Activated T-cell treated with anti-CD3 and anti-CD28 coated beads, Interleukin-2, amount 50 U/mL, for 24 hours (primary cell): ENCODE results near the gene ECI1.
A peak's percentile ranks its signal among the peaks of the same experiment; 100 is the strongest.
"Not testable (repeated sequence)": the region's sequence is repeated elsewhere in the genome, so short reads cannot be mapped to it uniquely, and the experiment has no call there.

Experiments
- DNase-seq: peaks from one replicate; pipeline ENCODE4 v3.0.0-alpha.2; 2020
- H3K27ac Mint-ChIP-seq: 2 replicates; pipeline ENCODE4 v1.8.0; 2020; ENCODE audit warnings: mild to moderate bottlenecking, mixed read lengths
- H3K27me3 Mint-ChIP-seq: 2 replicates; pipeline ENCODE4 v1.8.0; 2020; ENCODE audit warnings: mixed read lengths
- H3K36me3 Mint-ChIP-seq: 2 replicates; pipeline ENCODE4 v1.8.0; 2020; ENCODE audit warnings: low read depth, mixed read lengths
- H3K4me1 Mint-ChIP-seq: 2 replicates; pipeline ENCODE4 v1.8.0; 2020; ENCODE audit warnings: low read depth, mixed read lengths
- H3K4me3 Mint-ChIP-seq: 2 replicates; pipeline ENCODE4 v1.8.0; 2020; ENCODE audit warnings: mild to moderate bottlenecking, moderate library complexity, mixed read lengths
- H3K9me3 Mint-ChIP-seq: 2 replicates; pipeline ENCODE4 v1.8.0; 2020; ENCODE audit warnings: mixed read lengths

The ECI1 gene

DNA sequence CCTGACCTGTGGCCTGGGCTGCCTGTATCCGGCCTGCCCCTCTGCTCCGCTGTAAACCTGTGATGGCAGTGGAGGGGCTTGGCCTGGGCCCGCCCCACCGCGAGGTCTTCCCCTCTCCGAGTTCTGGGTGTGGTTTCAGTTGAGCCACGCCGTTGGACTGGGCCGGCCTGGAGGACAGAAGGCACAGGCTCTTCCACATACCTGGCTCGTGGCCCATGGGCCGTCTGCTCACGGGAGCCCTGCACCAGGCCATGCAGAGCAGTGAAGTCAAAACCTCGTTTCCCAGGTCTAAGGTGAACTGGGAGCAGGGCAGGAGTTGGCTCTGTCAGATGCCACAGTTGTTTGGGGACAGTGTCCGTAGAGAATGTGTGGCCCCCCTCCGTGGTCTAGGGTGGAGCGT, 22.1 kb upstream of the ECI1 start:
- no peak overlapping the region for H3K4me3 Mint-ChIP-seq
- DNase-seq = no peak
- H3K27me3 Mint-ChIP-seq = no peaks in the 10 kb centered on the region
- H3K27ac Mint-ChIP-seq = no peak overlapping the region
- no peaks in the 10 kb centered on the region for H3K9me3 Mint-ChIP-seq
- H3K36me3 Mint-ChIP-seq = peaks cover 6% of the 10 kb centered on the region
- peaks cover 11% of the 10 kb centered on the region for H3K4me1 Mint-ChIP-seq

DNA sequence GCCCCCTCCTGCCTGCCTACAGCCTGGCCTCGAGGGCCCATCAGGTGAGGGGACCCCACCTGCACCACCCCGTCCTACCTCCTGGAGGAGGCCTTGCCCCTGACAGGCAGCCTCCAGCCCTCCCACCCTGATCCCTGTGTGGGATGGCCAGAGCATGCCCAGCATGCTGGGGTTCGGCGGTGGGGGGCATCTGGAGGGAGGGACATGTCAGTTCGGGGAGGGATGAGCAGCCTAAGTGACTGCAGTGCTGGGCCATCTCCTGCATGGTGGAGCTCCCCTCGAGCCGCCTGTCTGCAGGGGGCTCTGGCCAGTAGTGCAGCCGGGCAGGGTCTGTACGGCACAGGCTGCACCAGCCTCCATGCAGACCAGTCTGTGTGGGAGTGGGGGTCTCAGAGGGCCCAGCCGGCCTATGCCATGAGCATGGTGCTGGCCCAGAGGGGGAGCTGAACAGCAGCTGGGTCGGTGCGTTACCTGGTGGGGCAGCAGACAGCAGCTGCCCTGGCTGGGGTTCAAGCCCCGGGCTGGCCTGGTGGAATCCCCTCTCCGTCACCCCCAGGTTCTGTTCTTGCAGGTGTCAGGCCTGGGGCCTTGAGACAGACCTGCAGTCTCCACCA, 20.6 kb upstream of the ECI1 start:
- H3K27me3 Mint-ChIP-seq = no peaks in the 10 kb centered on the region
- no peak for DNase-seq
- no peaks in the 10 kb centered on the region for H3K9me3 Mint-ChIP-seq
- H3K4me1 Mint-ChIP-seq = peaks cover 12% of the 10 kb centered on the region
- H3K4me3 Mint-ChIP-seq = no peak overlapping the region
- H3K27ac Mint-ChIP-seq = no peak overlapping the region
- peaks cover 19% of the 10 kb centered on the region for H3K36me3 Mint-ChIP-seq

DNA sequence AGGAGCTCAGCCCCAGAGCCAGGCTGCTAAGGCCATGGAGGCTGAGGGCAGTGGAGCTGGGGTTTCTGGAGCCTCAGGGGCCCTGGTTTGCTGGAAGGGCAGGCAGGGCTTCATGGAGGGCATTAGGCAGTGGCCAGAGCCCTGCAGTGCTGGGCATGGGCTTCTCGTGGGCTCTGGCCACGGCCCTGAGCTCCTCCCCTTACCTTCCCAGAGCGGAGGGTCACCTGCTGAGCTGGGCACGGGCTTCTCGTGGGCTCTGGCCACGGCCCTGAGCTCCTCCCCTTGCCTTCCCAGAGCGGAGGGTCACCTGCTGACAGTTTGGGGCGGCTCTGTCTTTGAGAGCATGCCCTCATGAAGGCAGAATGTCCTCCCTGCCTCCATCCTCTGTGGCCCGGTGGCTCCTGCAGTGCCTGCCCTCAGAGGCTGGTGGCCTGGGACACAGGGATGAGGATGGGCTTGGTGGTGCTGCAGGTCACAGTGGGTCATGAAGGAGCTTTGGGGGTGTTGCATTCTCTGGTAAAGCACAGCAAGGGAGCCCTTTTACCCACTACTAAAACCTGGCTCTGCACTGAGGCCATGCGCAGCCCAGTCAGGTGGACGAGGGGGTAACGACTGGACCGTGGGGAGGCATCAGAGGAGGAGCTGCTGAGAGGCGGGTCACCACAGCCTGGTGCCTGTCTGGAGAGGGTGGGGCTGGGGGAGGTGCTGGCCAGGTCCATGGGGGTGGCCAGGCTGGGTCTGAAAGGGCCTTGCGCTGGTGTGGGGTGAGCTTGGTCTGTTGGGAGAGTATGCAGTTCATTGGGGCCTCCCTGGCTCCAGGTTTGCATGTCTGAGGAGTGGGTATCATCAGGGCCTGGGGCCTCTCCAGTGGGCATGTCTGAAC, 19.4 kb upstream of the ECI1 start:
- peaks cover 30% of the 10 kb centered on the region for H3K36me3 Mint-ChIP-seq
- no peaks in the 10 kb centered on the region for H3K27me3 Mint-ChIP-seq
- H3K4me3 Mint-ChIP-seq = no peak overlapping the region
- H3K9me3 Mint-ChIP-seq = no peaks in the 10 kb centered on the region
- DNase-seq = no peak
- peaks cover 22% of the 10 kb centered on the region for H3K4me1 Mint-ChIP-seq
- H3K27ac Mint-ChIP-seq = peak overlapping the region; percentile 22

DNA sequence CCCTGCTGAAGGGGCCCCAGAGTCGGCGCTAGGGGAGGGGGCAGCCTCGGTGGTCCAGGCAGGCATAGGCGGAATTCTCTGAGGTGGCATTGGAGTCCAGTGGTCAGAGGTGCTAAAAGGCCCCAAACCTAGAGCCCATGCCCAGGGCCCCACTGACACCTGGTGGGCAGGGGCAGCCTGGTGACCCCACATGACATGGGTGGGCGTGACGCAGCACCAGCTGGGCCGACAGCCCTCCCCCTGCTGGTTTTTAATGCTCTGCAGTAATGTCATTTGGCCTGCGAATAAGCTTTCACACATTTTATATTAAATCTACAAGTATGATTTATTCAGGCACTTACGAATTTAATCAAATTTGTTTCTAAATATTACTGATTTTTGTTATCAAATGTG, 18.7 kb upstream of the ECI1 start:
- Mint-ChIP-seq H3K27ac (no peak overlapping the region), H3K9me3 (no peaks in the 10 kb centered on the region), H3K4me3 (peak overlapping the region; percentile 91), H3K36me3 (peaks cover 38% of the 10 kb centered on the region), H3K27me3 (no peaks in the 10 kb centered on the region), H3K4me1 (peaks cover 29% of the 10 kb centered on the region)
- no peak for DNase-seq

DNA sequence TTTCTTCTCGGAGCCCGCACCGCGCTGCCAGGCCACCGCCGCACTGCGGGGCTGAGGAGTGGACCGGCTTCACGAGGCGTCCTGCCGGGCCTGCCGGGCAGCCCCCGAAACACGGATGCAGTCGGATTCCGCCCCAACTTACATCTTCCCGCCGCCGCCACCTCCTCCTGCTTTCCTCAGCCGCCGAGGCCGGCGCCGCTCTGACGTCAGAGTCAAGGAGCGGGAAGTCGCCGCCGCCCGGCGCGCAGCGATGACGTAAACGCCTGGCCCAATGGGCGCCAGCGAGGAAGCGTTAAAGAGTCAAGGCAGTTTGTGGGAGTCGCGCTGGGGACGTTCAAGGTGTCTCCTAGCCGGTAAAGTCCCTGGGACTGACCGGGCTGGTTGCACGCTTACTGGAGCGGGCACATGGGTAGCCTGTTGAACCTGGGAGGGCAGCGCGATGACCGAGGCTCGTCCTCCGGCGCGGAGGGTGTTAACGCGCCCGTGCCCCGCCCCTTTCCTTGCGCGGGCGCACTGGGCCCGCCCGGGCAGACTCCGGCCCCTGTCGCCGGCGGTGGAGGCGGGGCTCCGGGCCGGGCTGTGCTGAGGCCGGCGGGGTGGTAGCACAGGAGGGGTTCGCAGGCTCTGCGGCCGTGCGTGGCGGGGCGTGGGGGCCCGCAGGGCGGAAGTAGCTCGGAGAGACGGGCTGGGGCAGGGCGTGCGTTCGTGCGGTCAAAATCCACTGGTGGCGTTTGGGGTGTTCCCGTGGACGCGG, 16.7 kb upstream of the ECI1 start, which contains the start of gene RNPS1:
Gene RNPS1 (minus strand): TSS at position 214 of the 754 bp plus-strand sequence. CDS start 3,483 bp downstream, outside the sequence.
- Mint-ChIP-seq H3K4me1 (peaks cover 37% of the 10 kb centered on the region), H3K27me3 (no peaks in the 10 kb centered on the region), H3K4me3 (peak within 1 kb of the TSS; percentile 91), H3K9me3 (no peaks in the 10 kb centered on the region), H3K27ac (peak within 1 kb of the TSS; percentile 99), H3K36me3 (peaks cover 56% of the 10 kb centered on the region)
- DNase-seq = peak; percentile 99

DNA sequence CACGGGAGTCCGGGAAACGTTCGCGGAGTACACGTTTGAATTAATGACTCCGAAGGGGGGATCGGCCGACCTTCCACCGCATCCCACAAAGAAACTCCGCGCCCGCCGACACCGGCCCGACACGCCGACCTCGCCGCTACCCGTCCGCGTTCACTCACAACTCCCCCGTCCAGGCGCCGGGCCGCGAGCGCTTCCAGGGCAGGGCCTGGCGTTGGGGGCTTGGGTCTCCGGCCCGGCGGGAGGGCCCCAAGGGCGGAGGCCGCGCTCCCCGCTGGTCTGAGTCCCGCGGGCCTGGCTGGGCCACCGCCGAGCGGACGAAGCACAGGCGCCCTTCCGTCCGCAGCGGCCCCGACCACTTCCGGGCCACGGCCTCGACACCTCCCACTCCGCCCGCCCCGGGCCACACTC, 16.1 kb upstream of the ECI1 start:
- peak overlapping the region; percentile 99 for H3K27ac Mint-ChIP-seq
- H3K4me3 Mint-ChIP-seq = peak overlapping the region; percentile 91
- peaks cover 59% of the 10 kb centered on the region for H3K36me3 Mint-ChIP-seq
- DNase-seq, H3K9me3 Mint-ChIP-seq, H3K27me3 Mint-ChIP-seq: not testable (repeated sequence)
- peaks cover 40% of the 10 kb centered on the region for H3K4me1 Mint-ChIP-seq

DNA sequence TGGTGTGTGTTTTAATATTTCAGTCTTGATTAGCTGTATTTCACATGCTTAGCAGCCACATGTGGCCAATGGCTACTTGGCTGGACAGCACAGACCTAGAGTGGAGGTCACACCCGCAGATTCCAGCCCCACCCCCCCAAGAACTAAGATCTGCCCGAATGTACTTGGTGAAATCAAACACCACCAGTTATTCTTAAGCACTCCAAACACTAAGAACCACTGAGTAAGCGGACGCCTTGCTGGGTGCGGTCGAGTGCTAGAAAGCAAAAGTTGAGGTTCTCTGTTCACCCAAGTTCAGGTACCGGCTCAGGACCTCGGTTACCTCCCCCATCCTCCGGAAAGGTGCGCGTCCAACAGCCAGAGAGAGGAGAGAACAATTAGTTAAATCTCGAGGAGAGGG, 15.5 kb upstream of the ECI1 start:
- peaks cover 40% of the 10 kb centered on the region for H3K4me1 Mint-ChIP-seq
- peak overlapping the region; percentile 99 for H3K27ac Mint-ChIP-seq
- H3K27me3 Mint-ChIP-seq, H3K9me3 Mint-ChIP-seq: not testable (repeated sequence)
- H3K36me3 Mint-ChIP-seq = peaks cover 65% of the 10 kb centered on the region
- H3K4me3 Mint-ChIP-seq = peak overlapping the region; percentile 91
- DNase-seq = peak; percentile 57

DNA sequence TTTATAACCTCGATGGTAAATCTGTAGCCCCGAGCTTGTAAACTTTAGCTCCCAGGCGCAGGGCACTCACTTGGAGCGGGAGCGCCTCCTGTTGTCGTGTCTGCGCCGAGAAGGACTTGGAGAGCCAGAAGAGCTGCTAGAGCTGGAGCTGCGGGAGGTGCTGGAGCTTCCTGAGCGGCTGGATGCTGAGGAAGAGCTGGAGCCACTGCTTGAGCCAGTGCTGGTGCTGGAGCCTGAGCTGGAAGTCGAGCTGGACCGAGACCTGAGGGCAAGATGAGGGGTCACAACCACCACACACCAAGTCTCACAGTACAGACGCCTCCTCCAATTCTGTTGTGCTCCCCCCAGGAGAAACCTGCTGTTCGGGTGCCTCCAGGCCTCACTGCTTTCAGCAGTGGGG, 11.6 kb upstream of the ECI1 start:
- Mint-ChIP-seq H3K4me1 (peaks cover 32% of the 10 kb centered on the region), H3K27ac (peak overlapping the region; percentile 83), H3K36me3 (peaks cover 99% of the 10 kb centered on the region)
- H3K27me3 Mint-ChIP-seq, H3K9me3 Mint-ChIP-seq, DNase-seq, H3K4me3 Mint-ChIP-seq: not testable (repeated sequence)

DNA sequence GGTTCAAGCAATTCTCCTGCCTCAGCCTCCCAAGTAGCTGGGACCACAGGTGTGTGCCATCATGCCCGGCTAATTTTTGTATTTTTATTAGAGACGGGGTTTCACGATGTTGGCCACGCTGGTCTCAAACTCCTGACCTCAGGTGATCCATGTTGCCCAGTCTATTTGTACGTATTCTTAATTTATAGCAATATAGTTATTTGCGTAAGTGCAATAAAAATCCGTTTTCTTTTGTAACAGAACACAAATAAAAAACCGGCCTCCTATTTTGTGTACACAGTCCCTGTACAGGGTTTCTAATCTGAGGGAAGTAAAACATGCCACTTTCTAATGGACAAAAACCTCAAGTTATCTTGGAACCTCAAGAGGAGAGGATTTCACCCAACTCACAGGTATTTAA, 8.9 kb upstream of the ECI1 start:
- no peaks in the 10 kb centered on the region for H3K27me3 Mint-ChIP-seq
- DNase-seq = no peak
- H3K27ac Mint-ChIP-seq = no peak overlapping the region
- H3K9me3 Mint-ChIP-seq = no peaks in the 10 kb centered on the region
- H3K36me3 Mint-ChIP-seq = peaks cover 100% of the 10 kb centered on the region
- peaks cover 16% of the 10 kb centered on the region for H3K4me1 Mint-ChIP-seq
- H3K4me3 Mint-ChIP-seq = no peak overlapping the region

DNA sequence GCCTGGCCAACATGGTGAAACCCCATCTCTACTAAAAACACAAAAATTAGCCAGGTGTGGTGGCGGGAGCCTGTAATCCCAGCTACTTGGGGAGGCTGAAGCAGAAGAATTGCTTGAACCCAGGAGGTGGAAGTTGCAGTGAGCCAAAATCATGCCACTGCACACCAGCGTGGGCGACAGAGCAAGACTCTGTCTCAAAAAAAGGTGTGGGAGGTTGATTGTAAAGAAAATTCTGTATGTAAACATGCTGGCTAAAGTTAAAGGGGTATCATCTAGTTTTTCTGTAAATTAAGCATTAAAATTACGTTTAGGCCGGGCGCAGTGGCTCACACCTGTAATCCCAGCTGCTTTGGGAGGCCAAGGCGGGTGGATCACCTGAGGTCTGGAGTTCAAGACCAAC, 7.1 kb upstream of the ECI1 start:
- peaks cover 98% of the 10 kb centered on the region for H3K36me3 Mint-ChIP-seq
- not testable (repeated sequence) for H3K9me3 Mint-ChIP-seq, DNase-seq, H3K4me1 Mint-ChIP-seq, H3K4me3 Mint-ChIP-seq, H3K27me3 Mint-ChIP-seq
- H3K27ac Mint-ChIP-seq = peak overlapping the region; percentile 64

DNA sequence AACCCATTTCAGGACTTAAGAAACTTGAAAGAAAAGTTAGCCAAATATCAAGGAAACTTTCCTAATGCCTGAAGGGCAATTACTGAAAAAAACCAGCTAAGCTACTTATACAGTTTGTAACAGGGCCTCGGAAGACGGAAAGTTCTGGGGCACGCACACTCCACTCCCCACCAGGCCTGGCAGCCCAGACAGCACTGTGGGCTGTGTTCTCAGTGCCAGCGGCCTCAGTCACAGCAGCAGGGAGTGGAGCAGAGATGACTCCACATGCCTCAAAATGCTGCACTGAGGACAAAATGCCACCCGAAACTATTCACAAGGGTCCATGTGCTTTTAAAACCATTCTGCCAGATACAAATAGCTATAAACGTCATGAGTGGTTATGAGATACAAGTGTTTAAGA, 6.3 kb upstream of the ECI1 start:
- peak overlapping the region; percentile 65 for H3K27ac Mint-ChIP-seq
- no peak for DNase-seq
- H3K9me3 Mint-ChIP-seq = no peaks in the 10 kb centered on the region
- peaks cover 98% of the 10 kb centered on the region for H3K36me3 Mint-ChIP-seq
- H3K4me1 Mint-ChIP-seq = peaks cover 9% of the 10 kb centered on the region
- H3K27me3 Mint-ChIP-seq = no peaks in the 10 kb centered on the region
- no peak overlapping the region for H3K4me3 Mint-ChIP-seq

DNA sequence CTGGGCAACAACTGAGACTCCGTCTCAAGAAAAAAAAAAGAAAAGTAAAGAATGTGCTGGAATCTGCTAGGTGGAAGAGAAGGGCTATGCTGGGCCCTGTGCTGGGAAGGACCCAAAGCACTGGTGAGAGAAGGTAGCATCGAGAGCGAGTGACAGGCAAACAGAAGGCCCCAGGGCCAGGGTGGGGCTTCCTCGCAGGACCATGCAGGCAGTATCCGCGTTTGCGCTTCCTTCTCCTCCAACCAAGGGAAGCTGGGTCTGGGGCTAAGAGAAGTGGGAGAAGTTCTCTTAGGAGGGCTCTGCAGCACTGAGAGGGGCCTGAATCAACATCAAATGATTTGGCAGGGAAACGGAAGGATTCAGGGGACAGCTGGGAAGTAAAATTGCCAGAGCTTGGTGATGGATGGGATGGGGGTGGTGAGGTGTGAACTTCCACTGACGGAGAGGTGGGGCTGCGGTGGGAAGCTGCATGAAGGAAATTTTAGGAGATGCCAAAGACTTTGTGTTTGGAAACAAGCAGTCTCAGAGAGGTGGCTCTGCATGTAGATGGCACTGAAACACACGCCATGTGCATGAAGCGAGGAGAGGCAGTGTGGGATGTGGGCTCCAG, 5.2 kb upstream of the ECI1 start:
- peaks cover 15% of the 10 kb centered on the region for H3K4me1 Mint-ChIP-seq
- DNase-seq = no peak
- H3K27me3 Mint-ChIP-seq = no peaks in the 10 kb centered on the region
- H3K36me3 Mint-ChIP-seq = peaks cover 97% of the 10 kb centered on the region
- H3K9me3 Mint-ChIP-seq = no peaks in the 10 kb centered on the region
- no peak overlapping the region for H3K4me3 Mint-ChIP-seq
- H3K27ac Mint-ChIP-seq = peak overlapping the region; percentile 82

DNA sequence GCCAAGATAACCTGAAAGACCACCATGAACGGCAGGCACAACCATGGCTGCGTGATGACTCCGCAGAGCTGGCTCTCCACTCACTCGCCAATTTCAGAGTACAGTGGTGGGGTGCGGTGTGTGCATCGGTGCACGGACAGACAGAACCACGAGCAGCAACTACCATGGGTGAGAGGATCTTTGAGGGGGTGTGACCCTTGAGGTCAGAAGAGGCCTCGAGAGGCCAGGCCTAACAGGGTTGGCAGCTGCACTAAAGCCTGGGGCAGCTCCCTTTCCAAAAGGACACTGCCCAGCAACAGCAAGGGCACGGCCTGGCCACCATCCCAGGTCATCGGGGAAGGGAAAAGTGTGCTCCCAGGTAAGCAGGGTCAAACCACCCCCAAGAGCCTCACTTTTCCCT, 1.9 kb upstream of the ECI1 start:
- Mint-ChIP-seq H3K4me3 (no peak overlapping the region), H3K27me3 (no peaks in the 10 kb centered on the region), H3K4me1 (peaks cover 20% of the 10 kb centered on the region), H3K27ac (peak overlapping the region; percentile 59), H3K9me3 (no peaks in the 10 kb centered on the region), H3K36me3 (peaks cover 83% of the 10 kb centered on the region)
- DNase-seq = no peak

DNA sequence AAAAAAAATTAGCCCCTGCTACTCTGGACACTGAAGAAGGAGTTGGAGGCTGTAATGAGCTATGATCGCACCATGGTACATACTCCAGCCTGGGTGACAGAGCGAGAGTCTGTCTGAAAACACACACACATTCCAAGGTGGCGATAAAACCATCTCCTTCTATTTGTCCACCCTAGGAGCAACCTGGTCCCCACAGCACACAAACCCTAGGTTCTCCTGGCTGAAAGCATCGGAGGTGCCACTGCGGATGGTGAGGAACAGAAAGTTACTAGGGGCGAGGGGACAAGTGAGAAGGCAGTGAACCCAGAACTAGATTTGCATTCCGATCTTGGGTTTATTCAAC, 1.4 kb upstream of the ECI1 start:
- Mint-ChIP-seq H3K36me3 (peaks cover 80% of the 10 kb centered on the region), H3K4me1 (peaks cover 20% of the 10 kb centered on the region), H3K27ac (peak overlapping the region; percentile 59), H3K9me3 (no peaks in the 10 kb centered on the region), H3K27me3 (no peaks in the 10 kb centered on the region), H3K4me3 (no peak overlapping the region)
- DNase-seq = no peak
